HG03520 (cell line): ENCODE data around the gene RELB.

Experiments used
- ATAC-seq: cut with Tn5 transposase; IDR thresholded peaks from one replicate; pipeline ENCODE4 v1.9.1; 2021; ENCODE audit warnings: mild to moderate bottlenecking, moderate library complexity; ENCODE audit not compliant: unreplicated experiment

RELB gene

GRCh38 chr19:45078390-45079062, 77.3 kb downstream of the RELB start:
- no peak for ATAC-seq

- ATAC-seq = no peak
Measured at GRCh38 chr19:45079063-45079910, 78.0 kb downstream of the RELB start, which contains the start of gene GEMIN7. Gene GEMIN7 (plus strand): TSS chr19:45079260. CDS start chr19:45090115, 10,855 bp downstream.

GRCh38 chr19:45079911-45080370, 78.7 kb downstream of the RELB start:
- no peak for ATAC-seq

GRCh38 chr19:45082170-45082569, 80.9 kb downstream of the RELB start:
- no peak for ATAC-seq

- ATAC-seq = no peak
Measured at GRCh38 chr19:45086480-45086879, 85.2 kb downstream of the RELB start.

- ATAC-seq = no peak
Measured at GRCh38 chr19:45087531-45087930, 86.3 kb downstream of the RELB start.
